Esophagus squamous epithelium (tissue), 5 donors: ENCODE measurements around the gene ASH1L. TPM values are rescaled to one million over a fixed set of nuclear protein-coding genes. Genes with fewer than 3 reads are reported as not detected.
"Not testable (repeated sequence)": the region's sequence is repeated elsewhere in the genome, so short reads cannot be mapped to it uniquely, and the experiment has no call there.

ENCODE experiments used
- DNase-seq: peaks from one replicate; lab custom pipeline; 2025; lab: John Stamatoyannopoulos, UW
- H3K27ac ChIP-seq, 4 donors: fragments of 200-600 bp; sonication (generic); one replicate each; pipeline ENCODE4 v1.5.1; 2016 to 2019; ENCODE audit warnings: mild to moderate bottlenecking in 1 of 4
- H3K27me3 ChIP-seq, 4 donors: fragments of 200-600 bp; sonication (generic); 1 replicate in 3 of 4; 2 replicates in 1 of 4; pipeline versions ENCODE4 v1.5.1 to v1.6.0; 2017 to 2021; ENCODE audit warnings: antibody characterized with exemption in 1 of 4
- H3K36me3 ChIP-seq, 3 donors: fragments of 200-600 bp; sonication (generic); one replicate each; pipeline ENCODE4 v1.5.1; 2016 to 2019
- H3K4me1 ChIP-seq, 3 donors: fragments of 200-600 bp; sonication (generic); one replicate each; pipeline ENCODE4 v1.5.1; 2017 to 2019
- H3K4me3 ChIP-seq, 4 donors: fragments of 200-600 bp; sonication (generic); 1 replicate in 3 of 4; 2 replicates in 1 of 4; pipeline ENCODE4 v1.5.1; 2016 to 2019; ENCODE audit warnings: mild to moderate bottlenecking in 2 of 4, moderate library complexity in 1 of 4
- H3K9me3 ChIP-seq, 3 donors: fragments of 200-600 bp; sonication (generic); one replicate each; pipeline ENCODE4 v1.5.1; 2016 to 2019
- CTCF ChIP-seq, 6 experiments: fragments of 450-650 bp in 4 of 6; fragments of 200-600 bp in 2 of 6; sonication (generic) in 2 of 6; IDR thresholded peaks; one replicate each; pipeline ENCODE4 v1.5.1; 2016 to 2019; ENCODE audit warnings: antibody characterized with exemption in 6 of 6, mild to moderate bottlenecking in 4 of 6, moderate library complexity in 4 of 6
- POLR2A ChIP-seq, 4 donors: fragments of 450-650 bp; IDR thresholded peaks; one replicate each; pipeline ENCODE4 v1.6.1; 2017; ENCODE audit warnings: antibody characterized with exemption in 4 of 4, mild to moderate bottlenecking in 4 of 4, moderate library complexity in 3 of 4
- WGBS, 2 donors: methylation state at CpG; one replicate each; pipeline ENCODE4 v1.1.5; 2018; 5-methylcytosine and 5-hydroxymethylcytosine counted together
- intact Hi-C: fragments of 100-400 bp; cut with DNase I; formaldehyde crosslinking; loops from one replicate; pipeline ENCODE4 v1.15.0; 2022
- total RNA-seq, 4 donors: library from RNA; depleted of rRNA; stranded (reverse); fragments of >200 nt; gene quantifications; one replicate each; pipeline ENCODE4 v1.1.0, GENCODE V29; 2016
- donor health status: DM: yes; HTN: yes; CAD: no.

ASH1L gene
- total RNA-seq, 4 donors from 2014 or later: 27.6 to 57.4 (median 31.2) TPM

GRCh38 chr1:155507945-155508344, 54.7 kb downstream of the ASH1L start:
- WGBS, 2 donors: 24 to 53% methylated on average over 2 of the region's 2 CpGs
- no peak for TF ChIP-seq CTCF (IDR thresholded peaks at IDR 0.05)
- TF ChIP-seq POLR2A (IDR thresholded peaks at IDR 0.05): no peak
- intact Hi-C loops: loop anchor here (10.0 kb wide), 1 partner anchor 243 kb away; the partner anchor contains the start of gene SCAMP3
- no peak overlapping the region for H3K27ac ChIP-seq
- H3K4me3 ChIP-seq: no peak overlapping the region
- no peak for DNase-seq
- peaks cover 0 to 31% (median 0%) of the 10 kb centered on the region in 3 donors for H3K4me1 ChIP-seq
- H3K36me3 ChIP-seq: peaks cover 0 to 17% (median 0%) of the 10 kb centered on the region in 3 donors
- H3K9me3 ChIP-seq: no peaks in the 10 kb centered on the region
- H3K27me3 ChIP-seq: no peaks in the 10 kb centered on the region

GRCh38 chr1:155505963-155506362, 56.6 kb downstream of the ASH1L start:
- not testable (repeated sequence) for H3K27me3 ChIP-seq, H3K4me3 ChIP-seq, H3K27ac ChIP-seq, DNase-seq, H3K9me3 ChIP-seq, H3K36me3 ChIP-seq
- intact Hi-C loops: loop anchor here (10.0 kb wide), 1 partner anchor 241 kb away; the partner anchor contains the start of gene SCAMP3
- 93 to 97% methylated on average over 3 of the region's 3 CpGs for WGBS, 2 donors
- H3K4me1 ChIP-seq: peaks cover 0 to 36% (median 0%) of the 10 kb centered on the region in 3 donors

- H3K4me3 ChIP-seq: no peak overlapping the region
- intact Hi-C loops: loop anchor here (10.0 kb wide), 1 partner anchor 239 kb away; the partner anchor contains the start of gene SCAMP3
- H3K4me1 ChIP-seq: peaks cover 6 to 51% (median 10%) of the 10 kb centered on the region in 3 donors
- H3K27ac ChIP-seq: no peak overlapping the region
- no peaks in the 10 kb centered on the region for H3K36me3 ChIP-seq
- TF ChIP-seq POLR2A (IDR thresholded peaks at IDR 0.05): no peak
- TF ChIP-seq CTCF (IDR thresholded peaks at IDR 0.05): peak in 4 of 6 experiments; percentile 15 to 44 (median 23)
- WGBS, 2 donors: 36 to 53% methylated on average over 3 to 5 of the region's 5 CpGs
- no peak for DNase-seq
- no peaks in the 10 kb centered on the region for H3K9me3 ChIP-seq
- H3K27me3 ChIP-seq: no peaks in the 10 kb centered on the region
Observed at GRCh38 chr1:155504207-155504606, 58.4 kb downstream of the ASH1L start.

- 43 to 55% methylated on average over 5 of the region's 5 CpGs for WGBS, 2 donors
- DNase-seq: no peak
- peaks cover 0 to 9% (median 0%) of the 10 kb centered on the region in 3 donors for H3K36me3 ChIP-seq
- H3K9me3 ChIP-seq: no peaks in the 10 kb centered on the region
- no peak overlapping the region for H3K27ac ChIP-seq
- intact Hi-C loops: loop anchor here (10.0 kb wide), 1 partner anchor 235 kb away; the partner anchor contains the start of gene SCAMP3
- no peaks in the 10 kb centered on the region for H3K27me3 ChIP-seq
- H3K4me3 ChIP-seq: no peak overlapping the region
- H3K4me1 ChIP-seq: peaks cover 6 to 37% (median 10%) of the 10 kb centered on the region in 3 donors
- TF ChIP-seq CTCF (IDR thresholded peaks at IDR 0.05) (no peak), POLR2A (IDR thresholded peaks at IDR 0.05) (no peak)
Observed at GRCh38 chr1:155499953-155500639, 62.5 kb downstream of the ASH1L start.

- no peak for TF ChIP-seq CTCF (IDR thresholded peaks at IDR 0.05)
- TF ChIP-seq POLR2A (IDR thresholded peaks at IDR 0.05): no peak
- Histone ChIP-seq H3K27ac (no peak overlapping the region), H3K4me3 (no peak overlapping the region), H3K4me1 (peaks cover 6 to 32% (median 10%) of the 10 kb centered on the region in 3 donors), H3K27me3 (no peaks in the 10 kb centered on the region), H3K36me3 (peaks cover 0 to 9% (median 0%) of the 10 kb centered on the region in 3 donors), H3K9me3 (no peaks in the 10 kb centered on the region)
- intact Hi-C loops: no loop called here
- DNase-seq: no peak
- WGBS, 2 donors: 85 to 86% methylated on average over 1 of the region's 1 CpG
Observed at GRCh38 chr1:155499263-155499662, 63.3 kb downstream of the ASH1L start.

GRCh38 chr1:155493595-155493994, 69.0 kb downstream of the ASH1L start:
- H3K36me3 ChIP-seq, H3K27ac ChIP-seq, H3K4me3 ChIP-seq, H3K27me3 ChIP-seq, H3K9me3 ChIP-seq, intact Hi-C loops, DNase-seq, H3K4me1 ChIP-seq: not testable (repeated sequence)
- WGBS, 2 donors: 70 to 82% methylated on average over 3 to 4 of the region's 4 CpGs

GRCh38 chr1:155488419-155488818, 74.2 kb downstream of the ASH1L start:
- intact Hi-C loops: not testable (repeated sequence)
- WGBS, 2 donors: 90 to 95% methylated on average over 5 to 6 of the region's 6 CpGs

More at GRCh38 chr1:155488419-155488818, 74.2 kb downstream of the ASH1L start:
- H3K27ac ChIP-seq, H3K4me1 ChIP-seq, H3K4me3 ChIP-seq, H3K27me3 ChIP-seq, H3K9me3 ChIP-seq, DNase-seq, H3K36me3 ChIP-seq: not testable (repeated sequence)
